GM23248 (cell line): Measurements from ENCODE around the gene THRSP. TPM values are rescaled to one million over a fixed set of nuclear protein-coding genes. Genes with fewer than 3 reads are reported as not detected.

Experiments used
- DNase-seq: peaks from one replicate; pipeline ENCODE4 v3.0.0-alpha.2; 2015
- H2AFZ ChIP-seq: fragments of 200-600 bp; sonication (generic); 2 replicates; pipeline ENCODE4 v1.6.1; 2016; ENCODE audit warnings: antibody characterized with exemption
- H3F3A ChIP-seq: fragments of 200-600 bp; sonication (generic); 2 replicates; pipeline ENCODE4 v1.6.1; 2016; ENCODE audit warnings: mild to moderate bottlenecking, antibody characterized with exemption, mixed run types; ENCODE audit not compliant: insufficient read depth
- H3K27ac ChIP-seq: fragments of 200-600 bp; sonication (generic); 2 replicates; pipeline ENCODE4 v1.5.1; 2016; ENCODE audit warnings: mild to moderate bottlenecking
- H3K27me3 ChIP-seq: fragments of 200-600 bp; sonication (generic); replicated peaks from 2 replicates; pipeline ENCODE4 v1.6.1; 2016; ENCODE audit warnings: mild to moderate bottlenecking; ENCODE audit not compliant: insufficient read depth
- H3K36me3 ChIP-seq: fragments of 200-600 bp; sonication (generic); 2 replicates; pipeline ENCODE4 v1.6.1; 2016; ENCODE audit warnings: low read depth, mild to moderate bottlenecking
- H3K4me1 ChIP-seq: fragments of 200-600 bp; sonication (generic); 2 replicates; pipeline ENCODE4 v1.6.1; 2016; ENCODE audit warnings: mild to moderate bottlenecking; ENCODE audit not compliant: insufficient read depth
- H3K4me2 ChIP-seq: fragments of 200-600 bp; sonication (generic); one replicate; pipeline ENCODE4 v1.6.1; 2016; ENCODE audit warnings: mild to moderate bottlenecking; ENCODE audit not compliant: unreplicated experiment
- H3K4me3 ChIP-seq: fragments of 200-600 bp; sonication (generic); 2 replicates; pipeline ENCODE4 v1.5.1; 2016; ENCODE audit warnings: mild to moderate bottlenecking
- H3K79me2 ChIP-seq: fragments of 200-600 bp; sonication (generic); 2 replicates; pipeline ENCODE4 v1.6.1; 2016; ENCODE audit warnings: mild to moderate bottlenecking; ENCODE audit not compliant: insufficient read depth
- H3K9ac ChIP-seq: fragments of 200-600 bp; sonication (generic); 2 replicates; pipeline ENCODE4 v1.6.1; 2016; ENCODE audit warnings: mild to moderate bottlenecking
- H3K9me2 ChIP-seq: fragments of 200-600 bp; sonication (generic); 2 replicates; pipeline ENCODE4 v1.6.1; 2016; ENCODE audit warnings: mixed run types, mild to moderate bottlenecking, moderate library complexity; ENCODE audit not compliant: insufficient read depth
- H3K9me3 ChIP-seq: fragments of 200-600 bp; sonication (generic); one replicate; pipeline ENCODE4 v1.6.1; 2017; ENCODE audit warnings: low read depth
- H4K20me1 ChIP-seq: fragments of 200-600 bp; sonication (generic); 2 replicates; pipeline ENCODE4 v1.6.0; 2016; ENCODE audit not compliant: insufficient read depth
- EZH2 ChIP-seq: fragments of 200-600 bp; sonication (generic); IDR thresholded peaks from 2 replicates; pipeline ENCODE4 v1.6.1; 2018; ENCODE audit warnings: antibody characterized with exemption, mild to moderate bottlenecking; ENCODE audit not compliant: insufficient read depth, poor library complexity, severe bottlenecking
- EZH2phosphoT487 ChIP-seq: fragments of 200-600 bp; sonication (generic); IDR thresholded peaks from 2 replicates; pipeline ENCODE4 v1.6.1; 2018; ENCODE audit warnings: antibody characterized with exemption, moderate library complexity, mild to moderate bottlenecking, low read depth; ENCODE audit not compliant: insufficient read depth
- WGBS, 2 experiments: methylation state at CpG; one replicate each; pipeline ENCODE4 v1.1.6; 2015 to 2017; ENCODE audit warnings: low lambda C conversion rate in 2 of 2, low coverage in 1 of 2; ENCODE audit errors: missing lambda C conversion rate in 2 of 2; 5-methylcytosine and 5-hydroxymethylcytosine counted together
- in situ Hi-C: fragments of 300-500 bp; cut with MboI; formaldehyde crosslinking; loops from 2 replicates; pipeline ENCODE4 v1.15.0; 2020
- polyA plus RNA-seq: library from polyadenylated mRNA; unstranded; fragments of >200 nt; fragmentation: Nextera tagmentation; extraction: Ambion mirVana; gene quantifications from 2 replicates; pipeline ENCODE4 v1.2.1, GENCODE V29; 2016
- total RNA-seq: library from RNA; depleted of rRNA; stranded (reverse); fragments of >200 nt; shearing (Covaris generic); gene quantifications from 2 replicates; pipeline ENCODE4 v1.2.3, GENCODE V29; 2014

THRSP gene
- total and polyA plus RNA-seq, 2 experiments from 2014 or later: not detected

DNA sequence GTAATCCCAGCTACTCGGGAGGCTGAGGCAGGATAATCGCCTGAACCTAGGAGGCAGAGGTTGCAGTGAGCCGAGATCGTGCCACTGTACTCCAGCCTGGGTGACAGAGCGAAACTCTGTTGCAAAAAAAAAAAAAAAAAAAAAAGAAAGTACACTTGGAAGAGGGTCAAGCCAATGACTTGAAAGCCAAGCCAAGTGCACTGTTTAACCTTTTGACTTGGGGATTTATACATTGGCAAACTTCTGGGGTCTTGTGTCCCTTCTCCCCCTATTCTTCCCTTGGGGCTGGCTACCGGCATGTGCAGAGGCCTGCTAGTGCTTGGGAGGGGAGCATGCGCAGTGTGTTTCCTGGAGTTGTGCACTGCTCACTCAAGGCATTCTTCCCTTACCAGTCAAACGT lies 14.3 kb upstream of the THRSP start:
- Histone ChIP-seq H3K4me1 (peaks cover 19% of the 10 kb centered on the region), H3K36me3 (no peaks in the 10 kb centered on the region), H3K9me2 (no peaks in the 10 kb centered on the region), H2AFZ (no peak overlapping the region), H4K20me1 (no peaks in the 10 kb centered on the region), H3K27ac (no peak overlapping the region), H3K27me3 (no peaks in the 10 kb centered on the region), H3F3A (no peaks in the 10 kb centered on the region), H3K79me2 (no peaks in the 10 kb centered on the region), H3K9ac (no peak overlapping the region), H3K9me3 (no peaks in the 10 kb centered on the region), H3K4me2 (no peak overlapping the region), H3K4me3 (no peak overlapping the region)
- WGBS, 2 experiments: 76 to 77% methylated on average over 8 of the region's 8 CpGs
- no peak for DNase-seq
- TF ChIP-seq EZH2 (no peak), EZH2phosphoT487 (no peak)
- in situ Hi-C loops: no loop called here

DNA sequence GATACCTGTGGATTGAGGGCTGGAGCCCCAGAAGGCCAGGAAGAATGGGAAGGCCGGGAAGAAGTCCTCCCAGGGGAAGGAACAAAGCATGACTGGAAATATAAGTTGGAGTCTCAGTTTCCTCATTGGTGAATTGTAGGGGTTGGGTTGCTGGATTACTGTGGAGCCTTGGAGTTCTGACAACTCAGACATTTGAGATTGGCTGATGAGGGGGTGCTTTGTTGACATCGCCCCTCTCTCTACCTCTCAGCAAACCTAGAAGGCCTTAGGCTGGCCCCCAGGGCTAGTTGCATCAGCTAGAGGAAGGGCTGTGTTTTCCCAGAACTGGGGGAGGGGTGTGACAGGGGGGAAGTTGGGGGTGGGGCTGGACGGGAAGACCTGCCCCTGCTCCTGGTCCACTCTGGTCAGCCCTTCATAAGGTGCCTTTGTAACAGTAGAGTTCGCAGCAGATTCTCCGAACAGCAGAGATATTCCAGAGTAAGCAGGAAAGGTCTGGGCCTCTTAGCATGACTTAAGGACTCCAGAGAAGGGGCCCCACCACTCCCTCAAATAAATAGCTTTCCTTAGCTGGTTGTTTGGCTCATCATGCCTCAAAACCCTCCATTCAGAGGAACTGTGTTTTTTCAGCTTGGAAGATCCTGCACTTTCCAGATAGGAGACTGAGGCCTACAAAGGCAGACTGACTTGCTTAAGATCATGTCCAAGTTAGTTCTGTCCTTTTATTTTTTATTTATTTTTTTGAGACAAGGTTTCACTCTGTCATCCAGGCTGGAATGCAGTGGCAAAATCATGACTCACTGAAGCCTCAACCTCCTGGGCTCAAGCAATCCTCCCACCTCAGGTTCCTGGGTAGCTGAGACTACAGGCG lies 12.5 kb upstream of the THRSP start:
- in situ Hi-C loops: no loop called here
- Histone ChIP-seq H2AFZ (peak overlapping the region; percentile 74), H3K4me2 (peak overlapping the region; percentile 64), H3K36me3 (no peaks in the 10 kb centered on the region), H3K27ac (peak overlapping the region; percentile 82), H4K20me1 (no peaks in the 10 kb centered on the region), H3K27me3 (no peaks in the 10 kb centered on the region), H3K9ac (peak overlapping the region; percentile 71), H3F3A (no peaks in the 10 kb centered on the region), H3K4me3 (no peak overlapping the region), H3K79me2 (no peaks in the 10 kb centered on the region), H3K9me3 (no peaks in the 10 kb centered on the region), H3K9me2 (no peaks in the 10 kb centered on the region), H3K4me1 (peaks cover 12% of the 10 kb centered on the region)
- WGBS, 2 experiments: 76 to 80% methylated on average over 6 of the region's 6 CpGs
- DNase-seq: peak; percentile 77
- TF ChIP-seq EZH2: no peak
- no peak for TF ChIP-seq EZH2phosphoT487

DNA sequence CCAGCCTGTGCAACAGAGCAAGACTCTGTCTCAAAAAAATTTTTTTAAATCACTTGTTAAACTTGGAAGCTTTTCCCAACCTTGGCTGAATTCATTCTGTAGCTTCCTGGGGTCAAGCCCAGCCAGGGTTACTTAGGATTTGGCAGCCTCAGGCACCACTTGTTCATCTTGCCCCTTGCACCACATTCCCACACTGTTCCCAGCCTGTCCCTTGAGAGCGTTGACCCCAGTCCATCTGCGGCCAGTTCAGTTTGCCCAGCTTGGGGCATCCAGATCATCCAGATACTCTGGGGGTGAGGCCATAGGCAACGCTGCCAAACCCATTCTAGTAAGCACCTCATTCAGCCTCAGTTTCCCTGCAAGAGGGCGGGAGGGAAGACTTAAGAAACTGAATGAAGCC lies 8.7 kb upstream of the THRSP start:
- Histone ChIP-seq H2AFZ (no peak overlapping the region), H3K9me3 (no peaks in the 10 kb centered on the region), H4K20me1 (no peaks in the 10 kb centered on the region), H3K79me2 (no peaks in the 10 kb centered on the region), H3F3A (no peaks in the 10 kb centered on the region), H3K4me1 (peaks cover 12% of the 10 kb centered on the region), H3K27ac (no peak overlapping the region), H3K36me3 (no peaks in the 10 kb centered on the region), H3K27me3 (no peaks in the 10 kb centered on the region), H3K4me2 (no peak overlapping the region), H3K4me3 (no peak overlapping the region), H3K9ac (no peak overlapping the region), H3K9me2 (no peaks in the 10 kb centered on the region)
- in situ Hi-C loops: no loop called here
- WGBS, 2 experiments: 85 to 91% methylated on average over 4 of the region's 4 CpGs
- TF ChIP-seq EZH2: no peak
- TF ChIP-seq EZH2phosphoT487: no peak
- DNase-seq: no peak

DNA sequence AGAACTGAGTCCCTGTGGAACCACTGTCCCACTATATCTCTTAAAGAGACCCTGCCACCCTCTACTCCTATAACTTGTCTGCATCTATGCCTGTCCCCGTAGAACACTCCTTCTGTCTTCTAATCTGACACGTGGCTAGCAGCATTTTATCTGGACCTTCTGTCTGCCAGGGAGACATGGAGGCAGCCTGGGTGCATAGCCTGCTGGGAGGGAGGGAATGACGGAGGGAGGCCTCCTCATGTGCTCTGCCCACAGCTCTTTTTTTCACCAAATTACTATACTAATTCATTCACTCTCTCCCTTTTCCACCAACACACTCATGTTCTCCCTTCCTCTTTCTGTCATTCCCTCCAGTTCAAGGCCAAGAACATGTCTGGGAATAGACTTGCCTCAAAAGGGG lies 7.6 kb upstream of the THRSP start:
- Histone ChIP-seq H3K27me3 (no peaks in the 10 kb centered on the region), H3K27ac (no peak overlapping the region), H3K36me3 (no peaks in the 10 kb centered on the region), H3K4me3 (no peak overlapping the region), H3K4me1 (peaks cover 8% of the 10 kb centered on the region), H4K20me1 (no peaks in the 10 kb centered on the region), H3K4me2 (no peak overlapping the region), H2AFZ (no peak overlapping the region), H3K9me3 (no peaks in the 10 kb centered on the region), H3K9me2 (no peaks in the 10 kb centered on the region), H3F3A (no peaks in the 10 kb centered on the region), H3K9ac (no peak overlapping the region), H3K79me2 (no peaks in the 10 kb centered on the region)
- no peak for DNase-seq
- in situ Hi-C loops: no loop called here
- no peak for TF ChIP-seq EZH2phosphoT487
- TF ChIP-seq EZH2: no peak
- 79 to 84% methylated on average over 3 of the region's 3 CpGs for whole genome bisulfite sequencing, 2 experiments
